ENCODE data around the gene RALGAPA2.

Gene RALGAPA2

DNA sequence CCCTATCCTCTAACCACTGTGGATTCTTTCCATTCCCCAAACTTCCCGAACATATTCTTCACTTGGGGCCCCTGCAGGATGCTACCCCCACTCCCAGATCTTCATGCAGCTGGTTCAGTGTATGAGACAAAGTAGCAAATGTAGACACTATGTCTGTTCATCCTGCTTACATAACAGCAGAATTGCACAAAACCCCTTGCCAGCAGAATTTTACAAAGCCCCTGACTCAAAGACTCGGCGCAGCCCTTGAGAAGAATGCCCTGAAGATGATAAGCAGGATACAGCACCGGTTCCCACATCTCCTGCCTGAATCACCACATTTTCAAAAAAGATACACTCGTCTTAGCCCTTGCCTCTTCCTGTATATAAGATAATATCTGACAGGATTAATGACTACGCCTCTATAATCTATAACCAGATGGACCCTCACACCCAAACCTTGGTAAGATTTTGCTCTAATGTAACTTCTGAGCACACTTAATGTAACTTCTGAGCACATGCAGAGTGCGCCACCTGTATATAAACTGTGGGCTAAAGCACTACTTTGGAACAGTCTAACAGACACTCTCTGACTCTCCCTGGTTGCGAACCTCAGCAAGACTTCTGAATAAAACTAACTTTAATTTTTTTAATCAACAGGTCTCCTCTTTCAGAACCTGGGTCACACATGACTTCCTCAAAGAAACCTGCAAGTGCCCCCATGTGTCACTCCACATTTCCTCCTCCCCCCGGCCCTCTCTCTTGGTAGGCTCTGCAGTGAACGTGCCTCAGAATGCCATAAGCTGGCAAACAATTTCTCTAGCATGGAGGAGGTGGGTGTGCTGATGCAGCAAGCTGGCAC, 28.7 kb downstream of the RALGAPA2 start:
- no peak for DNase-seq (ENCODE audit: low read depth)

DNA sequence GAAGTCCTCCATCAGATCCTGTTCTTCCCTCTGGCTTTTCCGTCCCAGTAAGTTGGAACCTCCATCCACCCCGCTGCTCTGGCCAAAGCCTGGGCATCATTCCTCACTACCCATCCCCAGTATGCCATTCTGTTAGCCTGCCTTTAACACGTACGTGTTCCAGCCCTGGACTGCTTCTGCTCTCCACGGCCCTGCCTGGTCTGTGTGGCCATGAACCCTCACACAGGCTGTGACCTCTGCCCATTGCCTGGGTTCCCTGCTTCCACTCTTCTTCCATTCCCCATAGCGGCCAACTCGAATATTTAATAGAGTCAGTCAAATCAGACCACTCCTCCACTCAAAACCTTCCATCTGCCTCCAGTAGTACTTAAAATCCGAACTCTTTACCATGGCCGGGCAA, 29.4 kb downstream of the RALGAPA2 start:
- no peak for DNase-seq (ENCODE audit: low read depth)

DNA sequence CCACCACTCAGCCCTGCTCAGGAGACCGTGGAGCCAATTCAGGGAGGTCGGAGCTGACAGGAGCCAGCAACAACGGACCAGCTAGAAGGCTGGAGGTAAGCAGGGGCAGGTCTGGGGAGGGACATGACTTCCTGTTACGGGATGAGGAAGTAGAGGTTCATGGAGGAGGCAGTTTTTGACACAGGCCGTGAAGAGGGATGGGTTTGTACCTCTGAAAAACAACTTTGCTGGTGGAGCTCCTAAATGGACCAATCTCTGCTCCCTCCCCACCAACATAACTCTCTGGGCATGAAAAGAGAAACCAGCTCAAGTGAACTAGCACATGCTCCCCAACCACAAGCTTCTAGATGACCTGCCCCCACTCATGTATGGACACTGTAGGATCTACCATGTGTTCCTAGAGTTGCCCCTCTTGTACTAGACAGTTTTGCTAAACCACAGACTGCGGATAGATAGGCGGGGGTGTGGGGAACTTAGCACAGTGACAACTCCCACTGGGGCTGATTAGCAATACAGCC, 31.4 kb downstream of the RALGAPA2 start:
- DNase-seq (ENCODE audit: low read depth) = no peak

GRCh38 chr20:20679316-20679715, 33.1 kb downstream of the RALGAPA2 start:
- no peak for DNase-seq (ENCODE audit: low read depth)

GRCh38 chr20:20677186-20677585, 35.3 kb downstream of the RALGAPA2 start:
- DNase-seq (ENCODE audit: low read depth) = no peak

GRCh38 chr20:20668639-20669038, 43.8 kb downstream of the RALGAPA2 start:
- no peak for DNase-seq (ENCODE audit: low read depth)

DNA sequence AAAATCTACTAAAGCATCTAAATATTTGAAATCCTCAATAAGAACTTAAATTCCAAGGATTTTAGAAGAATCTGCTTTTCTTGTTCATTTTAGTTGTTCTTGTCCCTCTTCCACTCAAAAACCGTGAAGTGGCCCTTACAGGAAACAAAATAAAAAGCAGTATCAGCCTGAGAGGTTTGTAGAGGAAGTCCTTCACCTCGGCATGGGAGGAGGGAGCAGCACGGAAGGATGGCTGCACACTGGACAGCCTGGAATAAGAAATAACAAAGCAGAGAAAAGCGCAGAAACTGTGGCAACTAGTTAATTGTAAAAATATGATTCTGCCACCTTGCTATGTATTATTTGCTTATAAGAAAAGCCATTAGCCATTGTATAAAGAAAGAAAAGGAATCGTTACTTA, 46.1 kb downstream of the RALGAPA2 start:
- DNase-seq (ENCODE audit: low read depth) = no peak

- no peak for DNase-seq (ENCODE audit: low read depth)
Measured at GRCh38 chr20:20665606-20666332, 46.7 kb downstream of the RALGAPA2 start.

DNA sequence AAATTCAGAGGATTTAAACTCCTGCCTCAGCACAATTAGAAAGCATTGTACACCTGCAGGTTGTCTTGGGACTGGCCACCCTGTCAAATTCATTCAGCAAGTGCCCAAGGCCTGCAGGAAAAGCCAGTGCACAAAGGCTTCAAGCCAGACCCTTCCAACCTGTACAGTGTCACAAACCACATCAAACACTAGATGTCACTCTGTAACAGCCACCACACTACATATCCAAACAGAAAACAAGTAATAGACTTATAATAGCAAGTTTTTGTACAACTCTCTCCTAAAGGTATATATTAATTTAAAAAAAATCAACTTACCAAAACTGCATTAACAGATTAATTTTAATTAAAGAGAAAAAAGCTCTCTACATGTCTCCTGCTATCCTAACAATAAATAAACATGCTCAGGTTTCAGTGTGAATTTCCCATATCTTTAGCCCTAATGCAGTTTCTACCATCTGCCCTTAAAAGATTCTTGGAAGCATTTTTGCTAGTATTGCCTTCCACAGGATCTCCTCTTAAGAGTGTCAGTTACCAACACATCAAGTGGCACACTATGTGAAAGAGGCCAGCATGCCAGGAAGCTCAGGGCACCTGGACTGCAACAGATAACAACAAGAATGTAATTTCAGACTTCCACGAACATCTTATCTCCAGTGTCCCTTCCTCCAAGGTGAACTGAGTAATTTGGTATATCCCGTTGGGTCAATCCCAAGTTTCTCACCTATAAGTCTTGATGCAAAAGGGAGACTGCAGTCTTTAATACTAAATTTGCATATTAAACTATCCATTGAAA, 47.5 kb downstream of the RALGAPA2 start:
- DNase-seq (ENCODE audit: low read depth) = no peak

- DNase-seq (ENCODE audit: low read depth) = no peak
Measured at GRCh38 chr20:20663841-20664240, 48.6 kb downstream of the RALGAPA2 start.

- no peak for DNase-seq (ENCODE audit: low read depth)
Measured at GRCh38 chr20:20658871-20659431, 53.5 kb downstream of the RALGAPA2 start.

- DNase-seq (ENCODE audit: low read depth) = no peak
Measured at GRCh38 chr20:20658123-20658522, 54.3 kb downstream of the RALGAPA2 start.

- no peak for DNase-seq (ENCODE audit: low read depth)
Measured at GRCh38 chr20:20657092-20657491, 55.4 kb downstream of the RALGAPA2 start.

- DNase-seq (ENCODE audit: low read depth) = no peak
Measured at GRCh38 chr20:20655883-20656282, 56.6 kb downstream of the RALGAPA2 start.

GRCh38 chr20:20649945-20650344, 62.5 kb downstream of the RALGAPA2 start:
- no peak for DNase-seq (ENCODE audit: low read depth)

DNA sequence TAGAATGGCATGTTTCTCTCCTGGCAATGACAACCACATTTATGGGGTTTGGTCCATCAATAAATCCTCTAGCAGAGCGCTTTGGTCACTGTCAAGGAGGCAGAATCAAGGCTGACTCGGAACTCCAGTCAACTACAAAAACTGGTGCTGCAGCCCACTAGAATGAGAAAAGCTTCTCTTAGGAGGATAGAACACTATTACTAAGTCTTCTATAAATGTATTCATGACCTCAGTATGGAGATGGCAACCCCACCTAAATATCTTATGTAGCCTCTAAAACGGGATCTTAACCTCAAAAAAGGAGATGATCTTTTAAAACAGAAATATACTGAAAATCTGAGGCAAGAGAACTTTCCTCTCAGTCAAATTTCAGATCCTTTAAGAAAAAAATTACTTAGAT, 68.5 kb downstream of the RALGAPA2 start:
- DNase-seq (ENCODE audit: low read depth) = no peak

- no peak for DNase-seq (ENCODE audit: low read depth)
Measured at GRCh38 chr20:20641783-20642182, 70.7 kb downstream of the RALGAPA2 start.

DNA sequence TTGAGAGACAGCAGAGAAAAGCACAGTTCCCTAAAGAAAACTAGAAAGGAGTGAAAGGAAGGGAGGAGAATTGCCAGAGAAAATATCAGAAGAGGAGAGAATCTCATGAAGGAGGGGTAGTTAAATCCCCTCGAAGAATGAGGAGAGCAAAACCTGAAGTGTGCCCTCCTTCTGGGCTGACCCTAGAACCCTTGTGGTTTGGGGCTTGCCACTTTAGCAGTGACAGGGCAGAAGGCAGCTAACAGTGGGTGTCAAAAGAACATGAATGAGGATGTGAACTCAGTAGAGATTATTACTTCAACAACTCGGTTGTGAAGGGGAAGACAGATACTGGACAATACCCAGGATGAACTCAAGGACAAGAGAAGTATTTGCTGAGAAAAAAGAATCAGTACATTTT, 73.6 kb downstream of the RALGAPA2 start:
- DNase-seq (ENCODE audit: low read depth) = no peak

DNA sequence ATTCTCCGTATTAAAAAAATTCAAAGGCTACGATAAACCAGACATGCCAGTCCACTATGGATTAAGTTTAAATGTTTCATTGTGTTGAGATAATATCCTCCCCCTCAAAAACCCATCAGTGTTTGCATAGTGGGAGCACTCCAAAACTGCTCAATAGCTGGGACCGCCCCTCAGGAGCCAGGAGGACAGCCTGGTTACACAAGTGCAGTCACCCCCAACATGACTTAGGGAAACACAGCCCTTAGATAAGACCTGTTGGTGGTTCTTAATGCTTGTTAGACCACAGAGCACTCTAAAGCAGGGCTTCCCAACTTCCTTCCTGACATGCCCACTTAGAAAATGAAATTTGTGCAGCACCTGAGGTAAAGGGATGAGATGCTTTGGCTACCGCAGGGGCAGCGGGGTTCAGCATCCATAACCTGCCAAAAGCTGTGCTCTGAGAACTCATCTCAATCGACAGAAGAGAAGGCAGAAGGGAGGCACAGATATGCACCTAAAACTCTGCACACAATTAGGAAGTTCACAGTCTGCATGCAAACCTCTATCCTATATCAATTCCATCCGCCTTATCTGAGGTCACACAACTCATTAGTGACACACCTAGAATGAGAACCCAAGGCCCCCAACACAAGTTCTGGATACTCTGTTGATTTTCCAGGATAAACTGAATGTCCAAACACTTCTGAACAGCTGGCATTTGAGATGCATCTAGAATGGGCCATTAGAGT, 74.3 kb downstream of the RALGAPA2 start:
- DNase-seq (ENCODE audit: low read depth) = no peak

DNA sequence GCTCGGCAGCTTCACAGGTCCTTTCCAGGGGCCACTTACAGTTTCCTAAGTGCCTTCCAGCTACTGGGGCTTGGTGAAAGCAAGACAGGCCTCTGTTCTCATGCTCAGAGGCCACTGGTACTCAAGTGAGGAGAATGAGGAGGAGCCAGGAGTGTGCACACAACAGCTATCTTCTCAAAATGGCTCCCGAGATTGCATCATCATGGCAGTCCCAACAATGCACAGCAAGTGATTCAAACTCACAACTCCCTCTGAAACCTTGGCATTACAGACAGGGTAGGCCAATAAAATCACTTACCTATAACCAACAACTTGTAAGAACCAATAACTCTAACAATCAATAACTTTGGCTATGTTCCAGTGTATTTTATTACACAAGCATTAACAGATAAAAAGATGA, 77.4 kb downstream of the RALGAPA2 start:
- DNase-seq (ENCODE audit: low read depth) = no peak

DNA sequence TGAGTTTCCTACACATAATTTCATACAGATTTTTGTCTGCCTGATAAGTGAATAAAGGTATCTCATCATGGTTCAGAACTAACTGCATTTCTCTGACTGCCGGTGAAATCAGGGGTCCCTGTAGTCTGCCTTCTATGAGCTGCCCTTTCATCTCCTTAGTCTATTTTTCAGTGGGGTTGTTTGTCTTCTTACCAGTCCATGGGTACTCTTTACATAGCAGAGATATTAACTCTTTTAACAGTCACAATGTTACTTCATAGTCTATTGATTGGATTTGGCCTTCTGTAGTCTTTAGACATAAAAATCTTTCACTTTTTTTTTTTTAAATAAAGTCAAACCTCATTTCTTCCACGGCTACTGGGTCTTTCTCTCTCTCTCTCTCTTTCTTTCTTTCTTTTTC, 79.8 kb downstream of the RALGAPA2 start:
- no peak for DNase-seq (ENCODE audit: low read depth)
